ENCODE measurements around the gene SLC25A10. TPM values are rescaled to one million over a fixed set of nuclear protein-coding genes. Genes with fewer than 3 reads are reported as not detected.

Gene SLC25A10
- total RNA-seq, 2 experiments from 2014 or later, result 4.6 TPM

DNA sequence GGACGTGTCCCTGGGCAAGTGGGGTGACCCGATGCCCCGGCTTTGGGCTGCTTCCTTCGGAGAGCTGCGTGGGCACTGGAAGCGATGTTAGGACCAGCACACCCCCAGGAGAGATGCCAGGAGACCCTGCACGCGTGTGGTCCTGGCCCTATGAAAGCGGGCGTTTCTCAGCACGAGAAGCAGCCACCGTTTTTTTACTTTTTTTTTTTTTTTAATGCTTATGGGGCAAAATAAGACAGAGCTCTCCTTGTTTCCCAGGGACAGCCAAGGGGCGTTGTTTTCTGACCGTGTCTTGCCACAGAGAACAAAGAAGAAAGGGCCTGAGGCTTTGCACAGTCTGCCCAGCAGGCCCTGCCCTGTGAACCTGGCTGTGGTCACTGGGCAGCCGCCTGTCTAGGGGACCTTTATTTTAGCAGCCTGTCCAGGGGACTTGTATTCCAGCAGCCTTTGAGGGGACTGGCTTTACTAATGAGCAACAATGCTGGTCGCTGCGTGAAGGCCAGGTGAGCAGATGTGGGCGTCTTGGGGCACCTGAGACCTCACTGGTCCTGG is 996 bp downstream of the SLC25A10 start:
- DNase-seq, result peak in 2 of 14 experiments; percentile 30 to 41
- Histone ChIP-seq H3K9me3 (ENCODE audit: control insufficient read depth in 1 of 2, insufficient read depth in 1 of 2, low read length in 2 of 2) (no peaks in the 10 kb centered on the region), H3K4me3 (ENCODE audit: low read length) (peak overlapping the region; percentile 44), H3K27me3 (ENCODE audit: control insufficient read depth in 1 of 2, insufficient read depth in 2 of 2, low read length in 2 of 2) (no peaks in the 10 kb centered on the region), H3K27ac (ENCODE audit: low read depth in 1 of 2, low read length in 2 of 2) (no peak overlapping the region), H3K4me1 (ENCODE audit: insufficient read depth, low read length) (peaks cover 31% of the 10 kb centered on the region), H3K36me3 (ENCODE audit: insufficient read depth, low read length) (peaks cover under 1% of the 10 kb centered on the region)
- intact Hi-C loops (cut with DNase I, micrococcal nuclease), result loop anchor here in 1 of 2 experiments (2.0 kb wide), 1 partner anchor 148 kb away; the partner anchor contains the start of gene P4HB
- TF ChIP-seq, protein P1, sequence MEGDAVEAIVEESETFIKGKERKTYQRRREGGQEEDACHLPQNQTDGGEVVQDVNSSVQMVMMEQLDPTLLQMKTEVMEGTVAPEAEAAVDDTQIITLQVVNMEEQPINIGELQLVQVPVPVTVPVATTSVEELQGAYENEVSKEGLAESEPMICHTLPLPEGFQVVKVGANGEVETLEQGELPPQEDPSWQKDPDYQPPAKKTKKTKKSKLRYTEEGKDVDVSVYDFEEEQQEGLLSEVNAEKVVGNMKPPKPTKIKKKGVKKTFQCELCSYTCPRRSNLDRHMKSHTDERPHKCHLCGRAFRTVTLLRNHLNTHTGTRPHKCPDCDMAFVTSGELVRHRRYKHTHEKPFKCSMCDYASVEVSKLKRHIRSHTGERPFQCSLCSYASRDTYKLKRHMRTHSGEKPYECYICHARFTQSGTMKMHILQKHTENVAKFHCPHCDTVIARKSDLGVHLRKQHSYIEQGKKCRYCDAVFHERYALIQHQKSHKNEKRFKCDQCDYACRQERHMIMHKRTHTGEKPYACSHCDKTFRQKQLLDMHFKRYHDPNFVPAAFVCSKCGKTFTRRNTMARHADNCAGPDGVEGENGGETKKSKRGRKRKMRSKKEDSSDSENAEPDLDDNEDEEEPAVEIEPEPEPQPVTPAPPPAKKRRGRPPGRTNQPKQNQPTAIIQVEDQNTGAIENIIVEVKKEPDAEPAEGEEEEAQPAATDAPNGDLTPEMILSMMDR (IDR thresholded peaks at IDR 0.05), result no peak
- no peak for ATAC-seq (ENCODE audit: poor library complexity)
- no peaks in the 10 kb centered on the region for H3K9me3 Mint-ChIP-seq
- no peaks in the 10 kb centered on the region for H3K36me3 Mint-ChIP-seq (ENCODE audit: low read depth)
- ChIA-PET POLR2A (no interaction called here), CTCF (no interaction called here)
- H3K4me3 Mint-ChIP-seq, result peak overlapping the region; percentile 90
- no peak overlapping the region for H3K27ac Mint-ChIP-seq
- H3K4me1 Mint-ChIP-seq (ENCODE audit: low read depth), result peaks cover 27% of the 10 kb centered on the region
- H3K27me3 Mint-ChIP-seq, result no peaks in the 10 kb centered on the region

GRCh38 chr17:81713556-81714411 is 1.7 kb downstream of the SLC25A10 start:
- Histone ChIP-seq H3K36me3 (ENCODE audit: insufficient read depth, low read length) (no peaks in the 10 kb centered on the region), H3K27ac (ENCODE audit: low read depth in 1 of 2, low read length in 2 of 2) (no peak overlapping the region), H3K4me3 (ENCODE audit: low read length) (no peak overlapping the region), H3K27me3 (ENCODE audit: control insufficient read depth in 1 of 2, insufficient read depth in 2 of 2, low read length in 2 of 2) (no peaks in the 10 kb centered on the region), H3K4me1 (ENCODE audit: insufficient read depth, low read length) (peaks cover 31% of the 10 kb centered on the region), H3K9me3 (ENCODE audit: control insufficient read depth in 1 of 2, insufficient read depth in 1 of 2, low read length in 2 of 2) (no peaks in the 10 kb centered on the region)
- CTCF ChIA-PET, result no interaction called here
- TF ChIP-seq, protein P1 (IDR thresholded peaks at IDR 0.05), result no peak
- no peak for ATAC-seq (ENCODE audit: poor library complexity)
- Mint-ChIP-seq H3K36me3 (ENCODE audit: low read depth) (no peaks in the 10 kb centered on the region), H3K4me1 (ENCODE audit: low read depth) (peaks cover 27% of the 10 kb centered on the region), H3K9me3 (no peaks in the 10 kb centered on the region), H3K27me3 (no peaks in the 10 kb centered on the region), H3K27ac (no peak overlapping the region), H3K4me3 (peak overlapping the region; percentile 90)
- POLR2A ChIA-PET, result no interaction called here
- peak in 2 of 14 experiments; percentile 31 to 42 for DNase-seq
- intact Hi-C loops (cut with DNase I, micrococcal nuclease), result loop anchor here in 1 of 2 experiments (2.0 kb wide), 1 partner anchor 147 kb away; the partner anchor contains the start of gene P4HB

GRCh38 chr17:81714412-81715106 is 2.5 kb downstream of the SLC25A10 start:
- Mint-ChIP-seq H3K9me3 (no peaks in the 10 kb centered on the region), H3K4me3 (no peak overlapping the region), H3K27ac (no peak overlapping the region), H3K4me1 (ENCODE audit: low read depth) (peaks cover 24% of the 10 kb centered on the region), H3K27me3 (no peaks in the 10 kb centered on the region), H3K36me3 (ENCODE audit: low read depth) (no peaks in the 10 kb centered on the region)
- Histone ChIP-seq H3K9me3 (ENCODE audit: control insufficient read depth in 1 of 2, insufficient read depth in 1 of 2, low read length in 2 of 2) (no peaks in the 10 kb centered on the region), H3K36me3 (ENCODE audit: insufficient read depth, low read length) (no peaks in the 10 kb centered on the region), H3K4me1 (ENCODE audit: insufficient read depth, low read length) (peaks cover 31% of the 10 kb centered on the region), H3K4me3 (ENCODE audit: low read length) (no peak overlapping the region), H3K27ac (ENCODE audit: low read depth in 1 of 2, low read length in 2 of 2) (no peak overlapping the region), H3K27me3 (ENCODE audit: control insufficient read depth in 1 of 2, insufficient read depth in 2 of 2, low read length in 2 of 2) (no peaks in the 10 kb centered on the region)
- TF ChIP-seq, protein P1 (IDR thresholded peaks at IDR 0.05), result no peak
- ChIA-PET CTCF (interaction anchor here (0.6 kb wide), 1 partner anchor 168 kb away, joined by 3 read pairs; no protein-coding TSS in a partner anchor), POLR2A (no interaction called here)
- intact Hi-C loops (cut with DNase I, micrococcal nuclease), result no loop called here
- DNase-seq (peak in 1 of 14 experiments; percentile 32), ATAC-seq (ENCODE audit: poor library complexity) (no peak)

Measured in CD4-positive, alpha-beta T cell (primary cell).